ENCODE measurements around the gene SLU7. TPM values are rescaled to one million over a fixed set of nuclear protein-coding genes. Genes with fewer than 3 reads are reported as not detected.
A peak's percentile ranks its signal among the peaks of the same experiment; 100 is the strongest.

SLU7 gene
- total RNA-seq, 4 donors from 2014 or later, result 65.6 to 125 (median 87.5) TPM

GRCh38 chr5:160376416-160376815 lies 42.5 kb downstream of the SLU7 start:
- H3K4me3 ChIP-seq (ENCODE audit: low read depth, poor library complexity, severe bottlenecking), result no peak overlapping the region
- TF ChIP-seq POLR2A (IDR thresholded peaks at IDR 0.05) (no peak), CTCF (IDR thresholded peaks at IDR 0.05) (no peak)
- intact Hi-C loops (cut with DNase I; ENCODE audit: low total_unique reads), result no loop called here
- no peak for DNase-seq (ENCODE audit: low spot score in 2 of 2)

- TF ChIP-seq POLR2A (IDR thresholded peaks at IDR 0.05) (no peak), CTCF (IDR thresholded peaks at IDR 0.05) (no peak)
- intact Hi-C loops (cut with DNase I; ENCODE audit: low total_unique reads), result no loop called here
- H3K4me3 ChIP-seq (ENCODE audit: low read depth, poor library complexity, severe bottlenecking), result no peak overlapping the region
- WGBS, 2 donors, result 59 to 77% methylated on average over 2 of the region's 2 CpGs
- no peak for DNase-seq (ENCODE audit: low spot score in 2 of 2)
Observed at GRCh38 chr5:160375701-160376100, 43.2 kb downstream of the SLU7 start.

DNA sequence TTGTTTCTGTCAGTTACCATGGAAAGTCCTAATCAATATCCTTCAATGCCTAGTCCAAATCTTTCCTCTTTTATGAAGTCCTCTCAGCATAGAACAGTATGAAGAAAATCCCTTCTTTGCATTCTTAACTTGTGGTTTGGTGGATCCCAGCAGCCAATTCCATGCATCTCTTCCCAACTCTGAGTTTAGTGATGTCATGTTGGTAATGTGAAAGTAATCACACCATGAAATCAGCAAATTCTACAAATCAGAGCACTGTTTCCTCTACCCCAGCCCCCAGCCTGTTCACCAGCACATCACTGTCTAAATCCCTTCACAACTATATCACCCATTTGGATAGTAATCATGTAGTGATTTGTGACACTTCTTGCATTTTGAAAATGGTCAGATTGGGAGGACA lies 43.7 kb downstream of the SLU7 start:
- no peak overlapping the region for H3K4me3 ChIP-seq (ENCODE audit: low read depth, poor library complexity, severe bottlenecking)
- DNase-seq (ENCODE audit: low spot score in 2 of 2), result no peak
- TF ChIP-seq POLR2A (IDR thresholded peaks at IDR 0.05) (no peak), CTCF (IDR thresholded peaks at IDR 0.05) (no peak)
- intact Hi-C loops (cut with DNase I; ENCODE audit: low total_unique reads), result no loop called here

- intact Hi-C loops (cut with DNase I; ENCODE audit: low total_unique reads), result no loop called here
- H3K4me3 ChIP-seq (ENCODE audit: low read depth, poor library complexity, severe bottlenecking), result no peak overlapping the region
- no peak for DNase-seq (ENCODE audit: low spot score in 2 of 2)
- no peak for TF ChIP-seq POLR2A (IDR thresholded peaks at IDR 0.05)
- TF ChIP-seq CTCF (IDR thresholded peaks at IDR 0.05), result no peak
Observed at GRCh38 chr5:160371294-160371693, 47.6 kb downstream of the SLU7 start.

DNA sequence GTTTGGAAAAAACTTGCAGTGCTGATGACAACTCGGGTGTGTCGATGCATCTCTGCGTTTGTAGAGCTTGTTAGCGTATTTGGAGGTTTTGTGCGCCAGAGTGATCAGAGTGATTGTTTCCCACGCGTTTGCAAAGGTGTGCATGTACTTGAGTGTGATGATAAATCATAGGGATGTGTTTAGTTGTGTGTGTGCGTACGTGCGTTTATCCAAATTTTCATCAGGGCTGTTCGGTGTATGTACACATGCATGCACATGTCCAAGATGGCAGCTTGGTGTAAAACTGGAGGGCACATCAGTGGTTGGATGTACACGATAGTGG lies 48.2 kb downstream of the SLU7 start:
- peak overlapping the region; percentile 46 for H3K4me3 ChIP-seq (ENCODE audit: low read depth, poor library complexity, severe bottlenecking)
- TF ChIP-seq CTCF (IDR thresholded peaks at IDR 0.05) (no peak), POLR2A (IDR thresholded peaks at IDR 0.05) (no peak)
- intact Hi-C loops (cut with DNase I; ENCODE audit: low total_unique reads), result no loop called here
- 10 to 18% methylated on average over 12 of the region's 12 CpGs for WGBS, 2 donors
- DNase-seq (ENCODE audit: low spot score in 2 of 2), result no peak

DNA sequence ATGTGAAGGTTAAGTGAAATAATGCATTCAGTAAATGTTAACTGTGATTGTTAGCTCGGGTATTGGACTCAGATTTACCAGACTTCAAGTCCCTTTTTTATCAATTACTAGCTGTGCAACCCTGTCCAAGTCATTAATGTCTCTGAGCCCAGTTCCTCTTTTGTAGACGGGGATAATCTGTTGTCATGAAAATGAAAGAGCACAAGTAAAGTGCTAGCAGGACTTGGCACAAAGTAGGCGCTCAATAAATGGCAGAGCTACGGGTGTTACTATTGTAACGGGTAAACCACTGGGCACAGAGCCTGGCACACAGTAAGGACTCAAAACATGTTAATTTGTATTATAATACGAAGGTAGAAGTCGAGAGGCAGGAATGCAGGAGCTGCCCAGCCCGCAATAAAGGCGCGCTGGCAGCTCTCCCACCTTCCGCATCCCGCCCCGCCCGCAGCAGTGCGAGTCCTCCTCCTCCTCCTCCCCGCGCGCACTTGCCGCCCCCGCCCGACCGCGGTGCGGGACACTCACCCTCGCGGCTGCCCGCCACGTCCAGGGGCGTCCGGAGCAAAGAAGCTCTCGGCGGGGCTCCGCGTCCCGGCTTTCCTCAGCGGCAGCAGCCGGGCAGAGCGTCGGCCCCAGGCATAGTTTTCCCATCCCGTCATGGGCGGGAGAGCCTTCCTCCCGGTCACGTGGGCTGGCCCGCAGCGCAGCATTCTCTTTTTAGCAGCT lies 48.7 kb downstream of the SLU7 start, which contains the start of gene C1QTNF2:
TSS of gene C1QTNF2 (minus strand) at position 637 of the 723 bp plus-strand sequence. CDS start 15,615 bp downstream, outside the sequence.
- H3K4me3 ChIP-seq (ENCODE audit: low read depth, poor library complexity, severe bottlenecking), result peak within 1 kb of the TSS; percentile 46
- TF ChIP-seq POLR2A (IDR thresholded peaks at IDR 0.05) (no peak), CTCF (IDR thresholded peaks at IDR 0.05) (no peak)
- intact Hi-C loops (cut with DNase I; ENCODE audit: low total_unique reads), result no loop called here
- peak in 1 of 2 donors; percentile 33 for DNase-seq (ENCODE audit: low spot score in 2 of 2)
- 0 to 1% methylated on average over 30 to 45 of the region's 45 CpGs for WGBS, 2 donors
